K562 (cell line): ENCODE measurements around the gene ZDHHC14. TPM values are rescaled to one million over a fixed set of nuclear protein-coding genes. Genes with fewer than 3 reads are reported as not detected.

Experiments used
- ATAC-seq: fragments of 200-7000 bp; cut with Tn5 transposase; 3 replicates; pipeline ENCODE4 v1.9.1; 2020; ENCODE audit warnings: moderate library complexity
- BruUV-seq: library from RNA; stranded (reverse); fragments of 400-500 nt; replicated peaks from 2 replicates; lab custom pipeline; 2021; lab: Mats Ljungman, UMichigan
- CTCF ChIA-PET: fragments of 300-600 bp; formaldehyde crosslinking; extraction: SDS; loops from one replicate; lab custom pipeline; 2021; ENCODE audit warnings: low intra/inter-chr PET ratio; lab: Yijun Ruan, JAX
- POLR2A ChIA-PET: fragments of 300-600, 350-650 bp; sonication (Branson Sonifier 250); formaldehyde crosslinking; extraction: SDS; loops from one replicate; lab custom pipeline; 2021; ENCODE audit warnings: antibody characterized with exemption, inconsistent platforms; lab: Yijun Ruan, JAX
- DNase-seq, 4 experiments: peaks; one replicate each; pipeline versions ENCODE4 v3.0.0 to v3.0.0-alpha.2; 2011 to 2018; ENCODE audit warnings: low spot score in 3 of 4, mixed read lengths in 3 of 4; ENCODE audit errors: extremely low read depth in 1 of 4
- FAIRE-seq: peaks from 2 replicates; lab custom pipeline; 2011; peaks lifted over from hg19 to GRCh38; lab: Jason Lieb, UNC
- H2AFZ ChIP-seq: 2 replicates; pipeline ENCODE4 v1.6.0; 2011; ENCODE audit warnings: low read depth, low read length, control low read depth, inconsistent platforms
- H3K27ac ChIP-seq: fragments of 200-600 bp; 3 replicates; pipeline ENCODE4 v1.8.0; 2011; ENCODE audit warnings: low read depth, mild to moderate bottlenecking, control low read depth, inconsistent platforms, low read length, moderate library complexity, mixed read lengths; ENCODE audit errors: extremely low read depth
- H3K27me3 ChIP-seq, 2 experiments: fragments of 300-600 bp in 1 of 2; 2 replicates in 1 of 2; 3 replicates in 1 of 2; pipeline versions ENCODE4 v1.6.0 to v1.8.0; 2011; ENCODE audit warnings: inconsistent platforms in 2 of 2, low read length in 2 of 2, mild to moderate bottlenecking in 1 of 2, mixed read lengths in 1 of 2, moderate library complexity in 1 of 2; ENCODE audit not compliant: control insufficient read depth in 2 of 2, insufficient read depth in 2 of 2
- H3K36me3 ChIP-seq: fragments of 300-600 bp; 3 replicates; pipeline ENCODE4 v1.8.0; 2011; ENCODE audit warnings: mild to moderate bottlenecking, low read length, inconsistent platforms; ENCODE audit not compliant: control insufficient read depth, insufficient read depth
- H3K4me1 ChIP-seq, 2 experiments: fragments of 200-600 bp in 1 of 2; replicated peaks in 1 of 2; 2 replicates in 1 of 2; 3 replicates in 1 of 2; pipeline versions ENCODE4 v1.5.1 to v1.8.0; 2011; ENCODE audit warnings: inconsistent platforms in 2 of 2, low read length in 2 of 2, mild to moderate bottlenecking in 1 of 2, mixed read lengths in 1 of 2, moderate library complexity in 1 of 2; ENCODE audit not compliant: control insufficient read depth in 2 of 2, insufficient read depth in 2 of 2
- H3K4me2 ChIP-seq: 2 replicates; pipeline ENCODE4 v1.6.1; 2011; ENCODE audit warnings: low read length, control low read depth, inconsistent platforms, mixed read lengths; ENCODE audit not compliant: insufficient read depth
- H3K4me3 ChIP-seq: fragments of 200-600 bp; sonication (generic), shearing (Covaris generic); 2 replicates; pipeline ENCODE4 v1.5.1; 2016; ENCODE audit warnings: control low read depth, inconsistent platforms
- H3K79me2 ChIP-seq: fragments of 200-600 bp; 3 replicates; pipeline ENCODE4 v1.8.0; 2011; ENCODE audit warnings: low read length, inconsistent platforms; ENCODE audit not compliant: control insufficient read depth, insufficient read depth
- H3K9ac ChIP-seq, 2 experiments: 2 replicates each; pipeline versions ENCODE4 v1.6.0 to v1.6.1; 2011; ENCODE audit warnings: low read depth in 2 of 2, low read length in 2 of 2, control low read depth in 1 of 2, inconsistent platforms in 1 of 2, mild to moderate bottlenecking in 1 of 2, mixed read lengths in 1 of 2; ENCODE audit not compliant: insufficient read depth in 1 of 2
- H3K9me1 ChIP-seq: one replicate; pipeline ENCODE4 v1.6.0; 2011; ENCODE audit warnings: inconsistent platforms, mild to moderate bottlenecking, low read length, moderate library complexity; ENCODE audit not compliant: control insufficient read depth, insufficient read depth
- H3K9me3 ChIP-seq: replicated peaks from 2 replicates; pipeline ENCODE4 v1.5.1; 2011; ENCODE audit warnings: low read depth, low read length, inconsistent platforms; ENCODE audit not compliant: control insufficient read depth, insufficient read depth
- H4K20me1 ChIP-seq: replicated peaks from 2 replicates; pipeline ENCODE4 v1.6.1; 2011; ENCODE audit warnings: low read length, inconsistent platforms, mixed read lengths; ENCODE audit not compliant: control insufficient read depth, insufficient read depth
- ADNP ChIP-seq: fragments of 200-800 bp; sonication (Bioruptor generic); IDR thresholded peaks from 2 replicates; pipeline ENCODE4 v1.6.1; 2016; ENCODE audit warnings: missing genetic modification characterization, missing compliant biosample characterization
- C11orf30 ChIP-seq: fragments of 450-650 bp; IDR thresholded peaks from 2 replicates; pipeline ENCODE4 v1.6.1; 2016; ENCODE audit warnings: low read depth, mild to moderate bottlenecking
- MAFF ChIP-seq: IDR thresholded peaks from 2 replicates; pipeline ENCODE4 v1.6.1; 2012; ENCODE audit warnings: low read length, improper control_type of control experiment
- MAFG ChIP-seq: fragments of 450-650 bp; conservative IDR thresholded peaks from 2 replicates; pipeline ENCODE4 v1.6.1; 2016; ENCODE audit warnings: missing genetic modification characterization, missing compliant biosample characterization
- MAFK ChIP-seq: IDR thresholded peaks from 2 replicates; pipeline ENCODE4 v1.6.1; 2011; ENCODE audit warnings: low read length, improper control_type of control experiment
- SAFB ChIP-seq: fragments of 200-400 bp; formaldehyde crosslinking; IDR thresholded peaks from 2 replicates; pipeline ENCODE4 v1.6.1; 2017; ENCODE audit warnings: low read depth, low read length, borderline replicate concordance
- SMAD2 ChIP-seq: fragments of 150-350 bp; IDR thresholded peaks from 2 replicates; pipeline ENCODE4 v1.6.1; 2014; ENCODE audit warnings: low read depth, mild to moderate bottlenecking, low read length
- SMAD3 ChIP-seq: fragments of 450-650 bp; formaldehyde crosslinking; conservative IDR thresholded peaks from 2 replicates; pipeline ENCODE4 v1.4.0; 2020; ENCODE audit warnings: mild to moderate bottlenecking
- TEAD1 ChIP-seq, 2 experiments: fragments of 450-650 bp in 1 of 2; sonication (generic) in 1 of 2; formaldehyde crosslinking; IDR thresholded peaks; 2 replicates each; pipeline versions ENCODE4 v1.4.0 to v1.8.0; 2020 to 2022; ENCODE audit warnings: mild to moderate bottlenecking in 2 of 2, missing genetic modification reagents in 1 of 2
- U2AF2 ChIP-seq: fragments of 200-400 bp; formaldehyde crosslinking; optimal IDR thresholded peaks from 2 replicates; pipeline ENCODE3; 2017; ENCODE audit warnings: low read depth, mild to moderate bottlenecking, low read length
- ZBTB7A ChIP-seq: IDR thresholded peaks from 2 replicates; pipeline ENCODE4 v1.6.1; 2011; ENCODE audit warnings: low read depth, mild to moderate bottlenecking, low read length, moderate library complexity, borderline replicate concordance; ENCODE audit not compliant: control insufficient read depth
- ZNF316 ChIP-seq: fragments of 450-650 bp; IDR thresholded peaks from 2 replicates; pipeline ENCODE4 v1.6.1; 2016
- ZNF384 ChIP-seq: IDR thresholded peaks from 2 replicates; pipeline ENCODE4 v1.6.1; 2012; ENCODE audit warnings: low read depth, low read length, improper control_type of control experiment
- WGBS: fragments of 100-300 bp; shearing (Covaris generic); methylation state at CpG from one replicate; pipeline ENCODE4 v1.1.6; 2016; ENCODE audit warnings: low coverage, mixed read lengths; ENCODE audit not compliant: insufficient coverage; ENCODE audit errors: missing lambda C conversion rate; 5-methylcytosine and 5-hydroxymethylcytosine counted together
- in situ Hi-C: fragments of 300-500 bp; cut with MboI; formaldehyde crosslinking; loops from 4 replicates; pipeline ENCODE4 v1.15.0; 2018; ENCODE audit warnings: inconsistent platforms, mixed read lengths
- intact Hi-C: fragments of 100-400 bp; cut with micrococcal nuclease; formaldehyde crosslinking; loops from 2 replicates; pipeline ENCODE4 v1.14.2; 2022
- polyA plus RNA-seq, 8 experiments: library from polyadenylated mRNA; depleted of rRNA in 4 of 8; stranded (reverse) in 5 of 8; unstranded in 3 of 8; fragments of >200 nt; fragmentation: Nextera tagmentation in 2 of 8; fragmentation: Illumina TruSeq in 1 of 8; extraction: Ambion mirVana in 2 of 8; extraction: Trizol in 1 of 8; gene quantifications; 2 replicates each; pipeline versions ENCODE4 v1.2.1 to v1.2.3, GENCODE V29; 2011 to 2014; ENCODE audit warnings: inconsistent platforms in 1 of 8, missing spikeins in 1 of 8
- total RNA-seq, 7 experiments: library from RNA; depleted of rRNA in 6 of 7; stranded (reverse); fragments of >200 nt in 6 of 7; fragmentation: Illumina TruSeq in 2 of 7; extraction: Trizol in 2 of 7; gene quantifications; 2 replicates each; pipeline versions ENCODE4 v1.2.1 to v1.2.3, GENCODE V29; 2011 to 2021; ENCODE audit warnings: low replicate concordance in 1 of 7
- TF ChIP-seq, protein P1 (sequence below): fragments of 450-650 bp; IDR thresholded peaks from 2 replicates; pipeline ENCODE4 v1.6.1; 2016; ENCODE audit warnings: mild to moderate bottlenecking
- TF ChIP-seq, protein P2 (sequence below): fragments of 250-450 bp; sonication (Bioruptor Pico); IDR thresholded peaks from 2 replicates; pipeline ENCODE4 v1.5.0; 2021; ENCODE audit warnings: mild to moderate bottlenecking, moderate library complexity
- TF ChIP-seq, protein P3 (sequence below): fragments of 200-800 bp; sonication (Bioruptor generic); IDR thresholded peaks from 2 replicates; pipeline ENCODE4 v1.6.1; 2017; ENCODE audit warnings: missing genetic modification characterization, missing compliant biosample characterization

The ZDHHC14 gene
- total and polyA plus RNA-seq, 9 of the 15 experiments (the other 6 are each of a cell fraction or from before 2014, with no cell fraction given): 0.92 to 23.1 (median 13.8) TPM

DNA sequence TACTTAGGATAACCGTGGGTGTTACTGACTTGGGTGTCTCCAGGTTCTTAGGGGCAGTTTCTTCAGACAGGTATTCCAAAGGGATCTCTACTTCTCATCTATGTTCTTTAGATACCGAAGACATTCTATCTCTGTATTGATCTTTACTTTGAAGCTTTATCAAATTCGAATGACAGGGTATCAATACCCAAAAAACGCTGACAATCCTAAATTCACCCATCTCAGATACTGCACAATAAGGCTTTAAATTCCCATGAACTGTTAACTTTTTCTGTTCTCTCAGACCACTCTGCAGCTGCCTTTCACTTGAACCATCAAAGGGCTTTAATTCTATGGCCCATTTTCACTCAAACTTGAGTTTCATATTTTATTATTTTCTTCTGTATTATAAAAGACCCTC is 72.1 kb downstream of the ZDHHC14 start:
- TF ChIP-seq ZNF316 (peak; percentile 94), TEAD1 (CRISPR knock-in tag; IDR thresholded peaks at IDR 0.05) (no peak), U2AF2 (no peak), ZNF384 (no peak), C11orf30 (peak; percentile 84), ZBTB7A (no peak), SAFB (no peak), SMAD2 (no peak), MAFF (peak; percentile 65), MAFG (tag) (peak; percentile 65), SMAD3 (CRISPR knock-in tag) (no peak), MAFK (peak; percentile 59; the same call in 1 of the 2 replicates), ADNP (tag) (no peak)
- TF ChIP-seq, protein P1, sequence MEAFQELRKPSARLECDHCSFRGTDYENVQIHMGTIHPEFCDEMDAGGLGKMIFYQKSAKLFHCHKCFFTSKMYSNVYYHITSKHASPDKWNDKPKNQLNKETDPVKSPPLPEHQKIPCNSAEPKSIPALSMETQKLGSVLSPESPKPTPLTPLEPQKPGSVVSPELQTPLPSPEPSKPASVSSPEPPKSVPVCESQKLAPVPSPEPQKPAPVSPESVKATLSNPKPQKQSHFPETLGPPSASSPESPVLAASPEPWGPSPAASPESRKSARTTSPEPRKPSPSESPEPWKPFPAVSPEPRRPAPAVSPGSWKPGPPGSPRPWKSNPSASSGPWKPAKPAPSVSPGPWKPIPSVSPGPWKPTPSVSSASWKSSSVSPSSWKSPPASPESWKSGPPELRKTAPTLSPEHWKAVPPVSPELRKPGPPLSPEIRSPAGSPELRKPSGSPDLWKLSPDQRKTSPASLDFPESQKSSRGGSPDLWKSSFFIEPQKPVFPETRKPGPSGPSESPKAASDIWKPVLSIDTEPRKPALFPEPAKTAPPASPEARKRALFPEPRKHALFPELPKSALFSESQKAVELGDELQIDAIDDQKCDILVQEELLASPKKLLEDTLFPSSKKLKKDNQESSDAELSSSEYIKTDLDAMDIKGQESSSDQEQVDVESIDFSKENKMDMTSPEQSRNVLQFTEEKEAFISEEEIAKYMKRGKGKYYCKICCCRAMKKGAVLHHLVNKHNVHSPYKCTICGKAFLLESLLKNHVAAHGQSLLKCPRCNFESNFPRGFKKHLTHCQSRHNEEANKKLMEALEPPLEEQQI: no peak
- TF ChIP-seq, protein P2, sequence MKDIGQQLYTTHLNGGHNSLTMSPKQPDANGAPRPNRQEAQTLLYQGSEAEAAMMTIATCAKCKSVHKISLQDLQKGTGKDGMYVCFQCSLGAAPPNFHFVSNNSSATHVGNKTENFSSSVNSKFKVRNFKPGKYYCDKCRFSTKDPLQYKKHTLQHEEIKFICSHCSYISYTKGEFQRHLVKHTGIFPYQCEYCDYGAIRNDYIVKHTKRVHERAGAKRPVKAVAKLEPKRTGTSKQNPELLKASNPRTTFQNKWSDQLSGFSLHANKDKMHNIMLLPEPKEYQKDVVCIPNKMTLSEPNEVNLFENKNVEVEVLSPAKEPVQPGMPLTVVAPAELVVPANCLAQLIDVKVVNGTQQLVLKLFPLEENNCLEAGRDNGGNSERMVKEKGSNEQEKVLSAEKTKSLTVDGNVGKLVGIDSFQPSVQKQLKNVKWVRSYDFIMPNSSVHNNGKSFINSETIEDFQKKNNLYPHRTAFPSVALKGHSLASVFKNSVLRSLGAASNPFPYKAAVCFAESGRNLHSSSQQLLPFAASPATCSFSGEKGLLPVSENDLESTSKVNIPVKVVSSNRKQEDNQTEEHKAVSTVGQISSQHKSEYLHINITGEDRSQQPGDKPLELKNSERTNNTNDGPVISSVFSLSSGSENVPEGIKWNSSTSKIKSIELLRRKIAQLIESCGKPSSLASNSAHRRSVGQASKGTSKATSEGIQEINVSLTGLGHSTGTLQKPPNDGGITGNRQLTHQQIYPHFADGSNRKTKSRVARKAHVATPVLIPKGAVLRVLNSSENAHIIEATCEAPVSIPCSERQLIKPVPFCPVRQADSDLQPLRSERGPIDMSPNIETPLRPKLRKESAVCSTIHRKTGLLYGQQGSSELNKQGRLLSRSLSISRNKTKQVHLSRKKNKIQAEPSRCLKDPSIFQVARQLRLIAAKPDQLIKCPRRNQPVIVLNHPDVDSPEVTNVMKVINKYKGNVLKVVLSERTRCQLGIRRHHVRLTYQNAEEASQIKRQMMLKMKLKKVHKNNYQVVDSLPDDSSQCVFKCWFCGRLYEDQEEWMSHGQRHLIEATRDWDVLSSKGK (CRISPR knock-in tag): no peak
- TF ChIP-seq, protein P3, sequence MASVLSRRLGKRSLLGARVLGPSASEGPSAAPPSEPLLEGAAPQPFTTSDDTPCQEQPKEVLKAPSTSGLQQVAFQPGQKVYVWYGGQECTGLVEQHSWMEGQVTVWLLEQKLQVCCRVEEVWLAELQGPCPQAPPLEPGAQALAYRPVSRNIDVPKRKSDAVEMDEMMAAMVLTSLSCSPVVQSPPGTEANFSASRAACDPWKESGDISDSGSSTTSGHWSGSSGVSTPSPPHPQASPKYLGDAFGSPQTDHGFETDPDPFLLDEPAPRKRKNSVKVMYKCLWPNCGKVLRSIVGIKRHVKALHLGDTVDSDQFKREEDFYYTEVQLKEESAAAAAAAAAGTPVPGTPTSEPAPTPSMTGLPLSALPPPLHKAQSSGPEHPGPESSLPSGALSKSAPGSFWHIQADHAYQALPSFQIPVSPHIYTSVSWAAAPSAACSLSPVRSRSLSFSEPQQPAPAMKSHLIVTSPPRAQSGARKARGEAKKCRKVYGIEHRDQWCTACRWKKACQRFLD (CRISPR knock-in tag): no peak
- TF ChIP-seq, all 486 proteins: peak for 5
- Histone ChIP-seq H3K79me2 (peaks cover 31% of the 10 kb centered on the region), H2AFZ (no peak overlapping the region), H3K9me3 (no peaks in the 10 kb centered on the region), H3K9ac (no peak overlapping the region), H3K9me1 (no peaks in the 10 kb centered on the region), H4K20me1 (0 out of 2 replicates have a peak, but pooled peaks cover 5% of the 10 kb centered on the region), H3K4me1 (peaks cover 21 to 25% of the 10 kb centered on the region in 2 experiments; a peak in 4 of 5 replicates), H3K36me3 (no peaks in the 10 kb centered on the region), H3K4me2 (no peak overlapping the region), H3K27me3 (no peaks in the 10 kb centered on the region), H3K27ac (no peak overlapping the region), H3K4me3 (no peak overlapping the region)
- WGBS: 50% methylated on average over 4 of the region's 4 CpGs
- ATAC-seq (no peak), FAIRE-seq (no peak), DNase-seq (no peak)
- CTCF ChIA-PET: no interaction called here
- intact Hi-C loops: no loop called here
- in situ Hi-C loops: no loop called here
- POLR2A ChIA-PET: interaction anchor here (0.6 to 2.0 kb wide), 4 partner anchors 9 to 443 kb away, joined by 3 to 6 read pairs (median 4); no protein-coding TSS in a partner anchor
- BruUV-seq: no TSS peak
